GM12801 (cell line): ENCODE results near the gene JOSD2.

Source experiments
- CTCF ChIP-seq: IDR thresholded peaks from one replicate; pipeline ENCODE4 v1.5.1; 2011; ENCODE audit warnings: control low read depth; ENCODE audit not compliant: insufficient read length; ENCODE audit errors: extremely low read depth

JOSD2 gene

GRCh38 chr19:50488389-50489194 lies 22.4 kb downstream of the JOSD2 start:
- no peak for TF ChIP-seq CTCF

GRCh38 chr19:50486823-50487515 lies 24.0 kb downstream of the JOSD2 start:
- TF ChIP-seq CTCF, result no peak

- no peak for TF ChIP-seq CTCF
Observed at GRCh38 chr19:50485284-50485955, 25.6 kb downstream of the JOSD2 start.

- TF ChIP-seq CTCF, result no peak
Observed at GRCh38 chr19:50482916-50483315, 28.1 kb downstream of the JOSD2 start.

GRCh38 chr19:50482271-50482855 lies 28.6 kb downstream of the JOSD2 start:
- TF ChIP-seq CTCF, result no peak

GRCh38 chr19:50481351-50482149 lies 29.4 kb downstream of the JOSD2 start:
- no peak for TF ChIP-seq CTCF
